ENCODE results near the gene ETV3L. TPM values are rescaled to one million over a fixed set of nuclear protein-coding genes. Genes with fewer than 3 reads are reported as not detected.

The ETV3L gene
- total and polyA plus RNA-seq, 2 of the 8 experiments (the other 6 are each of a cell fraction or from before 2014, with no cell fraction given), result 0.17 to 0.26 TPM

- no peak overlapping the region for H2BK120ac ChIP-seq (replicated peaks; ENCODE audit: low read depth, low read length)
- no peak overlapping the region for H3K4ac ChIP-seq (replicated peaks; ENCODE audit: insufficient read length, low read depth, low read length)
- DNase-seq (ENCODE audit: low read depth in 1 of 2, low spot score in 2 of 2), result no peak
- H3K79me1 ChIP-seq (ENCODE audit: low read depth, low read length), result peaks cover 8% of the 10 kb centered on the region
- no peak overlapping the region for H2AFZ ChIP-seq (ENCODE audit: low read length)
- H3K4me2 ChIP-seq (ENCODE audit: insufficient read depth in 1 of 2, low read depth in 2 of 2, low read length in 2 of 2), result peak overlapping the region; percentile 94 to 99
- peak overlapping the region; percentile 68 to 99 (median 94) for H3K4me3 ChIP-seq (ENCODE audit: extremely low read depth in 1 of 4, insufficient read depth in 2 of 4, low read depth in 3 of 4, low read length in 4 of 4)
- H4K8ac ChIP-seq (ENCODE audit: extremely low read depth, insufficient read depth, low read length), result no peak overlapping the region
- no peak overlapping the region for H2BK20ac ChIP-seq (ENCODE audit: low read length)
- FAIRE-seq, result no peak
- H4K91ac ChIP-seq (replicated peaks; ENCODE audit: insufficient read length, low read length), result no peak overlapping the region
- peaks cover 9 to 11% of the 10 kb centered on the region in 2 experiments for H4K20me1 ChIP-seq (replicated peaks in 1 of 2; ENCODE audit: control insufficient read depth in 1 of 2, insufficient read depth in 2 of 2, low read length in 2 of 2)
- H3K23me2 ChIP-seq (ENCODE audit: low read depth, low read length), result peaks cover 10% of the 10 kb centered on the region; the same call in 1 of the 2 replicates
- no peak overlapping the region for H4K5ac ChIP-seq (ENCODE audit: insufficient read length, low read depth, low read length)
- POLR2A ChIA-PET (ENCODE audit: partially characterized antibody), result interaction anchor here (1.0 to 10.5 kb wide), 6 partner anchors 11 to 39 kb away, joined by 3 to 70 read pairs (median 13); no protein-coding TSS in a partner anchor
- peak overlapping the region in 2 of 4 experiments; percentile 54 to 58; a peak in 2 of 7 replicates for H3K9ac ChIP-seq (replicated peaks in 1 of 4; ENCODE audit: extremely low read depth in 1 of 4, low read depth in 3 of 4, low read length in 3 of 4)
- peaks cover 10 to 41% (median 32%) of the 10 kb centered on the region in 4 experiments; a peak in 7 of 8 replicates for H3K36me3 ChIP-seq (ENCODE audit: control insufficient read depth in 2 of 4, insufficient read depth in 4 of 4, low read length in 3 of 4)
- CTCF ChIA-PET (ENCODE audit: partially characterized antibody), result interaction anchor here (1.0 to 16.2 kb wide), 9 partner anchors 11 to 59 kb away, joined by 3 to 187 read pairs (median 8); no protein-coding TSS in a partner anchor
- H2BK12ac ChIP-seq (ENCODE audit: low read depth, low read length), result no peak overlapping the region
- H3K9me3 ChIP-seq (ENCODE audit: insufficient read depth in 2 of 2, low read depth in 1 of 2, low read length in 1 of 2), result no peaks in the 10 kb centered on the region
- no peak overlapping the region for H3K27ac ChIP-seq (ENCODE audit: low read depth, low read length)
- H3K56ac ChIP-seq (replicated peaks; ENCODE audit: insufficient read length, low read depth, low read length), result no peak overlapping the region
- H3K79me2 ChIP-seq (ENCODE audit: control insufficient read depth in 1 of 2, insufficient read depth in 2 of 2, low read length in 2 of 2), result peaks cover 7 to 29% of the 10 kb centered on the region in 2 experiments; a peak in 3 of 4 replicates
- no peaks in the 10 kb centered on the region for H3K27me3 ChIP-seq (replicated peaks in 1 of 4; ENCODE audit: control insufficient read depth in 3 of 4, extremely low read depth in 1 of 4, insufficient read depth in 3 of 4, low read length in 3 of 4)
- H3K18ac ChIP-seq (ENCODE audit: extremely low read depth, low read length), result no peak overlapping the region
- peaks cover 2 to 17% (median 7%) of the 10 kb centered on the region in 4 experiments; a peak in 4 of 7 replicates for H3K4me1 ChIP-seq (replicated peaks in 1 of 4; ENCODE audit: control insufficient read depth in 3 of 4, insufficient read depth in 4 of 4, low read length in 3 of 4)
- 27% methylated on average over 4 of the region's 4 CpGs; no CpG with 5 or more reads in 1 of the 2 experiments for WGBS, 2 experiments (ENCODE audit: extremely low coverage in 1 of 2, insufficient coverage in 1 of 2, insufficient read length in 1 of 2, insufficient replicate concordance in 2 of 2, low coverage in 1 of 2, low lambda C conversion rate in 2 of 2, missing lambda C conversion rate in 1 of 2)
- no peak overlapping the region for H2BK5ac ChIP-seq (ENCODE audit: low read depth, low read length)
- no peak overlapping the region for H3K23ac ChIP-seq (ENCODE audit: insufficient read length)
- no peak overlapping the region for H2BK15ac ChIP-seq (ENCODE audit: low read length)
- H2AK5ac ChIP-seq (ENCODE audit: low read depth, low read length), result no peak overlapping the region
- no peak overlapping the region for H3K14ac ChIP-seq (ENCODE audit: insufficient read length)
- TF ChIP-seq POLR2AphosphoS5 (IDR thresholded peaks at IDR 0.05; ENCODE audit: low read depth, low read length) (no peak), POLR2A (IDR thresholded peaks at IDR 0.05; ENCODE audit: control extremely low read depth in 1 of 2, low read depth in 2 of 2, low read length in 2 of 2) (no peak), SP4 (IDR thresholded peaks at IDR 0.05; ENCODE audit: low read length) (no peak), SIRT6 (IDR thresholded peaks at IDR 0.05; ENCODE audit: low read length) (no peak), TBP (IDR thresholded peaks at IDR 0.05; ENCODE audit: low read depth, low read length) (no peak), CTCF (IDR thresholded peaks at IDR 0.05; ENCODE audit: control extremely low read depth in 1 of 3, insufficient read depth in 1 of 3, low read depth in 1 of 3, low read length in 3 of 3) (no peak), EZH2 (IDR thresholded peaks at IDR 0.05; ENCODE audit: low read depth, low read length, severe bottlenecking) (no peak), HDAC2 (IDR thresholded peaks at IDR 0.05; ENCODE audit: borderline replicate concordance in 1 of 2, low read depth in 2 of 2, low read length in 2 of 2) (no peak), ASH2L (IDR thresholded peaks at IDR 0.05; ENCODE audit: low read length) (no peak), TAF1 (IDR thresholded peaks at IDR 0.05; ENCODE audit: low read depth, low read length) (no peak), BRCA1 (IDR thresholded peaks at IDR 0.05; ENCODE audit: low read depth, low read length) (no peak), YY1 (IDR thresholded peaks at IDR 0.05; ENCODE audit: low read depth, low read length) (no peak)
These were observed 37.4 kb upstream of the ETV3L start for GRCh38 chr1:157137046-157137407.
